ENCODE results near the gene CCL11.

GRCh38 chr17:34305606-34306005, 20.1 kb downstream of the CCL11 start:
- TF ChIP-seq GATA2 (IDR thresholded peaks at IDR 0.05; ENCODE audit: low read depth, low read length) (no peak), GATA3 (IDR thresholded peaks at IDR 0.05; ENCODE audit: low read depth, low read length) (no peak)

All from SH-SY5Y (cell line).